HG03103 (cell line): Measurements from ENCODE around the gene GLT6D1.
"Not testable (repeated sequence)": the region's sequence is repeated elsewhere in the genome, so short reads cannot be mapped to it uniquely, and the experiment has no call there.

Experiments
- ATAC-seq: cut with Tn5 transposase; IDR thresholded peaks from one replicate; pipeline ENCODE4 v1.9.1; 2021; ENCODE audit warnings: low read depth; ENCODE audit not compliant: unreplicated experiment

GLT6D1 gene

GRCh38 chr9:135639196-135639595 lies at the start of gene GLT6D1:
Gene GLT6D1 (minus strand): TSS chr9:135639540. CDS start chr9:135639187, 353 bp downstream.
- ATAC-seq = no peak

GRCh38 chr9:135689011-135689410 lies 49.7 kb upstream of the GLT6D1 start:
- no peak for ATAC-seq

GRCh38 chr9:135687216-135687615 lies 47.9 kb upstream of the GLT6D1 start:
- no peak for ATAC-seq

- no peak for ATAC-seq
These were observed 45.4 kb upstream of the GLT6D1 start for GRCh38 chr9:135684691-135685090.

- ATAC-seq = no peak
These were observed 44.2 kb upstream of the GLT6D1 start for GRCh38 chr9:135683401-135684034.

- ATAC-seq = no peak
These were observed 41.8 kb upstream of the GLT6D1 start for GRCh38 chr9:135681161-135681560.

- no peak for ATAC-seq
These were observed 40.7 kb upstream of the GLT6D1 start for GRCh38 chr9:135680056-135680455.

GRCh38 chr9:135678236-135679017 lies 39.1 kb upstream of the GLT6D1 start:
- ATAC-seq = no peak

GRCh38 chr9:135677641-135678168 lies 38.4 kb upstream of the GLT6D1 start:
- no peak for ATAC-seq

- ATAC-seq = no peak
These were observed 37.6 kb upstream of the GLT6D1 start for GRCh38 chr9:135676891-135677290.

GRCh38 chr9:135674977-135675376 lies 35.6 kb upstream of the GLT6D1 start:
- ATAC-seq = no peak

- ATAC-seq = no peak
These were observed 34.6 kb upstream of the GLT6D1 start for GRCh38 chr9:135673941-135674340.

- not testable (repeated sequence) for ATAC-seq
These were observed 33.4 kb upstream of the GLT6D1 start for GRCh38 chr9:135672786-135673185.

- no peak for ATAC-seq
These were observed 32.3 kb upstream of the GLT6D1 start for GRCh38 chr9:135671591-135672041.

GRCh38 chr9:135670721-135671590 lies 31.6 kb upstream of the GLT6D1 start:
- no peak for ATAC-seq

- no peak for ATAC-seq
These were observed 30.4 kb upstream of the GLT6D1 start for GRCh38 chr9:135669616-135670285.

GRCh38 chr9:135669018-135669417 lies 29.7 kb upstream of the GLT6D1 start:
- not testable (repeated sequence) for ATAC-seq

GRCh38 chr9:135667463-135668001 lies 28.2 kb upstream of the GLT6D1 start:
- ATAC-seq = no peak

- no peak for ATAC-seq
These were observed 27.5 kb upstream of the GLT6D1 start for GRCh38 chr9:135666534-135667462.
